B cell (primary cell): ENCODE measurements around the gene UBR4. TPM values are rescaled to one million over a fixed set of nuclear protein-coding genes. Genes with fewer than 3 reads are reported as not detected.

ENCODE experiments used
- ATAC-seq: fragments of 200-7000 bp; cut with Tn5 transposase; one replicate; pipeline ENCODE4 v1.10.0; 2021; ENCODE audit warnings: low read depth, mild to moderate bottlenecking, moderate number of reproducible peaks, moderate library complexity
- CTCF ChIA-PET: fragments of 350-600 bp; sonication (Branson Sonifier 250); formaldehyde crosslinking; loops from one replicate; lab custom pipeline; 2021; ENCODE audit warnings: antibody characterized with exemption, inconsistent platforms; lab: Charles Lee
- POLR2A ChIA-PET: fragments of 350-600 bp; sonication (Branson Sonifier 250); formaldehyde crosslinking; loops from one replicate; lab custom pipeline; 2021; ENCODE audit warnings: antibody characterized with exemption; lab: Charles Lee
- DNase-seq: peaks from one replicate; pipeline ENCODE4 v3.0.0; 2013
- H2AFZ ChIP-seq: 2 replicates; pipeline ENCODE4 v1.6.1; 2012; ENCODE audit warnings: mild to moderate bottlenecking, low read depth, low read length; ENCODE audit not compliant: insufficient read depth, poor library complexity, severe bottlenecking
- H3K27ac ChIP-seq, 2 donors: 1 replicate in 1 of 2; 2 replicates in 1 of 2; pipeline ENCODE4 v1.5.1; 2012 to 2013; ENCODE audit warnings: low read length in 2 of 2, mild to moderate bottlenecking in 2 of 2, moderate library complexity in 1 of 2
- H3K27me3 ChIP-seq, 4 experiments: fragments of 200-600 bp in 1 of 4; sonication (generic) in 1 of 4; replicated peaks in 1 of 4; 1 replicate in 2 of 4; 2 replicates in 2 of 4; pipeline versions ENCODE4 v1.6.1 to v1.7.0; 2013 to 2016; ENCODE audit warnings: low read length in 3 of 4, mild to moderate bottlenecking in 2 of 4, mixed read lengths in 1 of 4, moderate library complexity in 1 of 4; ENCODE audit not compliant: insufficient read depth in 4 of 4, control insufficient read depth in 3 of 4; ENCODE audit errors: control extremely low read depth in 1 of 4
- H3K36me3 ChIP-seq, 2 experiments: replicated peaks in 1 of 2; 1 replicate in 1 of 2; 2 replicates in 1 of 2; pipeline versions ENCODE4 v1.6.1 to v1.7.1; 2013; ENCODE audit warnings: low read length in 1 of 2; ENCODE audit not compliant: insufficient read depth in 2 of 2, control insufficient read depth in 1 of 2; ENCODE audit errors: control extremely low read depth in 1 of 2, extremely low read depth in 1 of 2
- H3K4me1 ChIP-seq, 2 donors: fragments of 200-600 bp in 1 of 2; sonication (generic) in 1 of 2; 1 replicate in 1 of 2; 2 replicates in 1 of 2; pipeline versions ENCODE4 v1.5.1 to v1.6.1; 2013 to 2017; ENCODE audit warnings: low read length in 2 of 2; ENCODE audit not compliant: control insufficient read depth in 2 of 2, insufficient read depth in 2 of 2
- H3K4me2 ChIP-seq: replicated peaks from 2 replicates; pipeline ENCODE3; 2012; ENCODE audit warnings: mild to moderate bottlenecking, low read depth, low read length; ENCODE audit not compliant: poor library complexity, severe bottlenecking
- H3K4me3 ChIP-seq, 5 experiments: fragments of 200-600 bp in 1 of 5; sonication (generic) in 1 of 5; 1 replicate in 3 of 5; 2 replicates in 2 of 5; pipeline versions ENCODE4 v1.5.1 to v1.7.0; 2011 to 2016; ENCODE audit warnings: low read length in 4 of 5, mild to moderate bottlenecking in 4 of 5, low read depth in 2 of 5, control low read depth in 1 of 5, moderate library complexity in 1 of 5; ENCODE audit not compliant: insufficient read depth in 1 of 5; ENCODE audit errors: control extremely low read depth in 1 of 5, extremely low read depth in 1 of 5
- H3K79me2 ChIP-seq: fragments of 200-600 bp; sonication (generic); one replicate; pipeline ENCODE4 v1.6.0; 2016; ENCODE audit warnings: low read length; ENCODE audit not compliant: control insufficient read depth, insufficient read depth
- H3K9ac ChIP-seq: fragments of 200-600 bp; sonication (generic); 2 replicates; pipeline ENCODE4 v1.6.1; 2017; ENCODE audit warnings: mild to moderate bottlenecking, low read length, moderate library complexity
- H3K9me3 ChIP-seq, 3 donors: one replicate each; pipeline versions ENCODE4 v1.6.1 to v1.7.1; 2013; ENCODE audit warnings: low read length in 2 of 3; ENCODE audit not compliant: control insufficient read depth in 2 of 3, insufficient read depth in 1 of 3; ENCODE audit errors: control extremely low read depth in 1 of 3
- H4K20me1 ChIP-seq: 2 replicates; pipeline ENCODE4 v1.6.0; 2012; ENCODE audit warnings: mild to moderate bottlenecking, low read length; ENCODE audit not compliant: insufficient read depth, control insufficient read depth, poor library complexity, severe bottlenecking
- H3K27ac Mint-ChIP-seq: one replicate; pipeline ENCODE4 v1.8.0; 2021; ENCODE audit warnings: mixed read lengths
- H3K27me3 Mint-ChIP-seq: one replicate; pipeline ENCODE4 v1.8.0; 2021; ENCODE audit warnings: mixed read lengths
- H3K4me1 Mint-ChIP-seq: one replicate; pipeline ENCODE4 v1.8.0; 2021; ENCODE audit warnings: mixed read lengths
- H3K4me3 Mint-ChIP-seq: one replicate; pipeline ENCODE4 v1.8.0; 2021; ENCODE audit warnings: mixed read lengths
- H3K9me3 Mint-ChIP-seq: one replicate; pipeline ENCODE4 v1.8.0; 2022; ENCODE audit warnings: mixed read lengths; ENCODE audit not compliant: insufficient read depth
- EZH2 ChIP-seq: IDR thresholded peaks from 2 replicates; pipeline ENCODE4 v1.6.1; 2012; ENCODE audit warnings: borderline replicate concordance, low read depth, mild to moderate bottlenecking, moderate library complexity, low read length; ENCODE audit not compliant: insufficient read depth, poor library complexity, severe bottlenecking
- WGBS: methylation state at CpG from one replicate; pipeline ENCODE4 v1.1.5; 2013; ENCODE audit warnings: missing lambda C conversion rate; ENCODE audit not compliant: insufficient coverage; 5-methylcytosine and 5-hydroxymethylcytosine counted together
- intact Hi-C: fragments of 100-400 bp; cut with micrococcal nuclease; formaldehyde crosslinking; loops from one replicate; pipeline ENCODE4 v1.10.0; 2022
- polyA plus RNA-seq: library from polyadenylated mRNA; depleted of rRNA; stranded (reverse); fragments of >200 nt; gene quantifications from 2 replicates; pipeline ENCODE4 v1.2.3, GENCODE V29; 2012
- total RNA-seq, 2 donors: library from RNA; stranded (reverse); fragments of 120-200 nt in 1 of 2; gene quantifications; 1 replicate in 1 of 2; 2 replicates in 1 of 2; pipeline versions ENCODE4 v1.2.3 to v1.2.4, GENCODE V29; 2013 to 2022
- TF ChIP-seq, protein P1 (sequence below): fragments of 200-600 bp; IDR thresholded peaks from one replicate; pipeline ENCODE4 v1.8.0; 2022; ENCODE audit warnings: antibody characterized with exemption, mild to moderate bottlenecking

The UBR4 gene
- total and polyA plus RNA-seq, 2 donors (not counting 1 experiment from before 2014, with no cell fraction given), result 90.0 to 190 TPM

DNA sequence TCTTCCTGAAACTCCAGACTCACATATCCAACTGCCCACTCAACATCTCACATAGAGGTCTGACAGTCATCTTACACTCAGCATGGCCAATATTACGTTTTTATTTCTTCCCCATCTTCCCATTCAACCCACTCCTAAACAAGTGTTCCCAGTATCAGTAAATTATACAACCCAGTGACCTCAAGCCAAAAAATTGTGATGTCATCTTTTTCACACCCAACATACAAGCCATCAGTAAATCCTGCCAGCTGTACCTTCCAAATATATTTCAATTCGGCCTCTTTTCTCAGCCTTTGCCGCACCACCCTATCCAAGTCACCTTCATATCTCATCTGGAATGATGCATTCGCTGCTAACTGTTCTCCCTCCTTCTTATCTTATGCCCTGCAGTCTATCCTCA, 19.6 kb downstream of the UBR4 start:
- H3K27me3 ChIP-seq, result no peaks in the 10 kb centered on the region
- Mint-ChIP-seq H3K27me3 (no peaks in the 10 kb centered on the region), H3K27ac (no peak overlapping the region), H3K4me1 (no peaks in the 10 kb centered on the region), H3K4me3 (no peak overlapping the region), H3K9me3 (no peaks in the 10 kb centered on the region)
- H3K9me3 ChIP-seq, result no peaks in the 10 kb centered on the region
- POLR2A ChIA-PET, result no interaction called here
- WGBS, result 96% methylated on average over 3 of the region's 4 CpGs
- H4K20me1 ChIP-seq, result no peaks in the 10 kb centered on the region
- H3K4me1 ChIP-seq, result no peaks in the 10 kb centered on the region
- ATAC-seq (no peak), DNase-seq (no peak)
- H3K9ac ChIP-seq, result no peak overlapping the region
- CTCF ChIA-PET, result interaction anchor here (1.1 kb wide), 1 partner anchor 9 kb away, joined by 3 read pairs; no protein-coding TSS in a partner anchor
- peaks cover 22 to 70% of the 10 kb centered on the region in 2 experiments for H3K36me3 ChIP-seq
- H2AFZ ChIP-seq, result no peak overlapping the region
- H3K4me3 ChIP-seq, result no peak overlapping the region
- H3K79me2 ChIP-seq, result peaks cover 7% of the 10 kb centered on the region
- intact Hi-C loops, result no loop called here
- no peak overlapping the region for H3K27ac ChIP-seq
- TF ChIP-seq, protein P1, sequence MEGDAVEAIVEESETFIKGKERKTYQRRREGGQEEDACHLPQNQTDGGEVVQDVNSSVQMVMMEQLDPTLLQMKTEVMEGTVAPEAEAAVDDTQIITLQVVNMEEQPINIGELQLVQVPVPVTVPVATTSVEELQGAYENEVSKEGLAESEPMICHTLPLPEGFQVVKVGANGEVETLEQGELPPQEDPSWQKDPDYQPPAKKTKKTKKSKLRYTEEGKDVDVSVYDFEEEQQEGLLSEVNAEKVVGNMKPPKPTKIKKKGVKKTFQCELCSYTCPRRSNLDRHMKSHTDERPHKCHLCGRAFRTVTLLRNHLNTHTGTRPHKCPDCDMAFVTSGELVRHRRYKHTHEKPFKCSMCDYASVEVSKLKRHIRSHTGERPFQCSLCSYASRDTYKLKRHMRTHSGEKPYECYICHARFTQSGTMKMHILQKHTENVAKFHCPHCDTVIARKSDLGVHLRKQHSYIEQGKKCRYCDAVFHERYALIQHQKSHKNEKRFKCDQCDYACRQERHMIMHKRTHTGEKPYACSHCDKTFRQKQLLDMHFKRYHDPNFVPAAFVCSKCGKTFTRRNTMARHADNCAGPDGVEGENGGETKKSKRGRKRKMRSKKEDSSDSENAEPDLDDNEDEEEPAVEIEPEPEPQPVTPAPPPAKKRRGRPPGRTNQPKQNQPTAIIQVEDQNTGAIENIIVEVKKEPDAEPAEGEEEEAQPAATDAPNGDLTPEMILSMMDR, result no peak
- no peak for TF ChIP-seq EZH2
- H3K4me2 ChIP-seq, result no peak overlapping the region

DNA sequence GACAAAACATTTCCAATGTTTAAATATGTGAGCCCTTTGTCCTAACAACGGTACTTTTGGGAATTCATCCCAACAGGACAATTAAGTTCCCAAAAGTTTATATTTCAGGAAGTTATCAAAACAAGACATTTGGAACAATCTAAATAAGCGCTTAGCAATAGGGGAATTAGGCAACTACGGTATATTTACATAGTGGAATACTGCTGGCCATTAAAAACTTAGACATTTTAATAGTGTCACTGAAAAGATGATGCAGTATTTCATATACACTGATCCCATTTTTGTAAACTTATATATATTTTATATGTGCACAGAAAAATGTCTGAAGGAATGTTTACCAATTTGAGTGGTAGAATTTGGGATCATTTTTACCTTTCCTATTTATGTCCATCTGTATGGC, 20.8 kb downstream of the UBR4 start:
- H3K9ac ChIP-seq, result no peak overlapping the region
- Mint-ChIP-seq H3K4me3 (no peak overlapping the region), H3K27me3 (no peaks in the 10 kb centered on the region), H3K9me3 (no peaks in the 10 kb centered on the region), H3K27ac (no peak overlapping the region), H3K4me1 (no peaks in the 10 kb centered on the region)
- intact Hi-C loops, result no loop called here
- H3K4me1 ChIP-seq, result no peaks in the 10 kb centered on the region
- no peak for DNase-seq
- no peaks in the 10 kb centered on the region for H3K9me3 ChIP-seq
- H3K4me2 ChIP-seq, result no peak overlapping the region
- no peak for ATAC-seq
- H3K79me2 ChIP-seq, result peaks cover 7% of the 10 kb centered on the region
- H3K36me3 ChIP-seq, result peaks cover 19 to 78% of the 10 kb centered on the region in 2 experiments
- H3K27ac ChIP-seq, result no peak overlapping the region
- TF ChIP-seq, protein P1, result no peak
- TF ChIP-seq EZH2, result no peak
- no peak overlapping the region for H2AFZ ChIP-seq
- no peak overlapping the region for H3K4me3 ChIP-seq
- H3K27me3 ChIP-seq, result no peaks in the 10 kb centered on the region
- ChIA-PET POLR2A (no interaction called here), CTCF (no interaction called here)
- no CpG with 5 or more reads among the region's 3 CpGs for WGBS
- no peaks in the 10 kb centered on the region for H4K20me1 ChIP-seq
